Gastroesophageal sphincter (tissue), 3 donors: Measurements from ENCODE around the gene DZIP1L.
"Not testable (repeated sequence)": the region's sequence is repeated elsewhere in the genome, so short reads cannot be mapped to it uniquely, and the experiment has no call there.

Experiments
- CTCF ChIP-seq, 4 experiments: fragments of 200-600 bp in 2 of 4; fragments of 450-650 bp in 2 of 4; sonication (generic) in 1 of 4; IDR thresholded peaks; one replicate each; pipeline ENCODE4 v1.5.1; 2017 to 2019; ENCODE audit warnings: antibody characterized with exemption in 4 of 4, mild to moderate bottlenecking in 2 of 4, moderate library complexity in 2 of 4
- EP300 ChIP-seq: sonication (generic); formaldehyde crosslinking; IDR thresholded peaks from one replicate; pipeline ENCODE4 v1.6.1; 2017; ENCODE audit warnings: antibody characterized with exemption, mild to moderate bottlenecking
- POLR2AphosphoS5 ChIP-seq: sonication (generic); formaldehyde crosslinking; IDR thresholded peaks from one replicate; pipeline ENCODE4 v1.6.1; 2017; ENCODE audit warnings: antibody characterized with exemption

- TF ChIP-seq CTCF (IDR thresholded peaks at IDR 0.05); POLR2AphosphoS5; EP300: not testable (repeated sequence)
These were observed 26.8 kb upstream of the DZIP1L start for GRCh38 chr3:138142181-138142580.
